IMR-90 (cell line): ENCODE data around the gene MASTL. TPM values are rescaled to one million over a fixed set of nuclear protein-coding genes. Genes with fewer than 3 reads are reported as not detected.

ENCODE experiments used
- ATAC-seq: fragments of 200-7000 bp; cut with Tn5 transposase; 2 replicates; pipeline ENCODE4 v1.9.1; 2020; ENCODE audit warnings: low read depth, mild to moderate bottlenecking, moderate library complexity
- BruUV-seq: library from RNA; stranded (reverse); fragments of 400-500 nt; replicated peaks from 2 replicates; lab custom pipeline; 2021; lab: Mats Ljungman, UMichigan
- CTCF ChIA-PET: fragments of 300-600 bp; formaldehyde crosslinking; extraction: SDS; loops from one replicate; lab custom pipeline; 2021; ENCODE audit warnings: antibody characterized with exemption; lab: Yijun Ruan, JAX
- POLR2A ChIA-PET: fragments of 300-600 bp; sonication (Branson Sonifier 250); formaldehyde crosslinking; loops from one replicate; lab custom pipeline; 2022; ENCODE audit warnings: antibody characterized with exemption; ENCODE audit not compliant: unreplicated experiment; lab: Charles Lee
- DNase-seq: peaks from one replicate; pipeline ENCODE4 v3.0.0; 2013
- H2AFZ ChIP-seq: replicated peaks from 2 replicates; pipeline ENCODE3; 2013; ENCODE audit warnings: low read length, mild to moderate bottlenecking; ENCODE audit not compliant: poor library complexity
- H2AK5ac ChIP-seq: 2 replicates; pipeline ENCODE4 v1.6.1; 2013; ENCODE audit warnings: low read depth, low read length, inconsistent platforms
- H2AK9ac ChIP-seq: replicated peaks from 2 replicates; pipeline ENCODE3; 2013; ENCODE audit warnings: mild to moderate bottlenecking, low read depth, low read length, moderate library complexity; ENCODE audit not compliant: poor library complexity
- H2BK120ac ChIP-seq: 2 replicates; pipeline ENCODE4 v1.6.1; 2013; ENCODE audit warnings: low read depth, low read length, inconsistent platforms
- H2BK15ac ChIP-seq: 3 replicates; pipeline ENCODE4 v1.6.1; 2013; ENCODE audit warnings: low read depth, low read length, inconsistent platforms
- H2BK20ac ChIP-seq: 2 replicates; pipeline ENCODE4 v1.6.1; 2013; ENCODE audit warnings: low read depth, mild to moderate bottlenecking, inconsistent platforms, low read length, moderate library complexity
- H2BK5ac ChIP-seq: 2 replicates; pipeline ENCODE4 v1.6.1; 2013; ENCODE audit warnings: mild to moderate bottlenecking, low read depth, low read length, inconsistent platforms; ENCODE audit not compliant: poor library complexity, severe bottlenecking
- H3K14ac ChIP-seq: replicated peaks from 2 replicates; pipeline ENCODE4 v1.6.1; 2013; ENCODE audit warnings: low read depth, low read length, inconsistent platforms
- H3K18ac ChIP-seq: 2 replicates; pipeline ENCODE4 v1.6.1; 2013; ENCODE audit warnings: low read depth, low read length, control low read depth
- H3K23ac ChIP-seq: 2 replicates; pipeline ENCODE4 v1.6.1; 2013; ENCODE audit warnings: low read depth, low read length, inconsistent platforms
- H3K27ac ChIP-seq: 2 replicates; pipeline ENCODE4 v1.5.1; 2013; ENCODE audit warnings: mild to moderate bottlenecking, control low read depth, low read length; ENCODE audit not compliant: insufficient read depth
- H3K27me3 ChIP-seq: 2 replicates; pipeline ENCODE4 v1.6.1; 2013; ENCODE audit warnings: low read length; ENCODE audit not compliant: control insufficient read depth, insufficient read depth
- H3K36me3 ChIP-seq: 2 replicates; pipeline ENCODE4 v1.6.1; 2013; ENCODE audit warnings: low read length, mixed read lengths; ENCODE audit not compliant: control insufficient read depth, insufficient read depth
- H3K4ac ChIP-seq: 2 replicates; pipeline ENCODE4 v1.6.1; 2013; ENCODE audit warnings: low read depth, low read length, inconsistent platforms
- H3K4me1 ChIP-seq: 2 replicates; pipeline ENCODE4 v1.6.1; 2013; ENCODE audit warnings: low read length, mixed read lengths; ENCODE audit not compliant: control insufficient read depth, insufficient read depth
- H3K4me2 ChIP-seq: 2 replicates; pipeline ENCODE4 v1.6.1; 2013; ENCODE audit warnings: low read depth, mild to moderate bottlenecking, control low read depth, low read length, moderate library complexity
- H3K4me3 ChIP-seq: 2 replicates; pipeline ENCODE4 v1.5.1; 2013; ENCODE audit warnings: low read depth, mild to moderate bottlenecking, control low read depth, low read length, moderate library complexity; ENCODE audit not compliant: insufficient read depth
- H3K56ac ChIP-seq: 2 replicates; pipeline ENCODE4 v1.6.1; 2013; ENCODE audit warnings: low read length, inconsistent platforms; ENCODE audit not compliant: insufficient read depth; ENCODE audit errors: extremely low read depth
- H3K79me1 ChIP-seq, 2 experiments: 2 replicates each; pipeline ENCODE4 v1.6.1; 2013; ENCODE audit warnings: low read length in 2 of 2, inconsistent platforms in 1 of 2, low read depth in 1 of 2
- H3K9ac ChIP-seq: 2 replicates; pipeline ENCODE4 v1.6.1; 2013; ENCODE audit warnings: low read depth, low read length, control low read depth
- H3K9me1 ChIP-seq: 2 replicates; pipeline ENCODE4 v1.6.1; 2013; ENCODE audit warnings: low read length, inconsistent platforms; ENCODE audit not compliant: insufficient read depth
- H3K9me3 ChIP-seq: 2 replicates; pipeline ENCODE4 v1.6.1; 2013; ENCODE audit warnings: low read length; ENCODE audit not compliant: control insufficient read depth, insufficient read depth
- H4K20me1 ChIP-seq: 2 replicates; pipeline ENCODE4 v1.6.1; 2013; ENCODE audit warnings: low read length, inconsistent platforms; ENCODE audit not compliant: insufficient read depth
- H4K5ac ChIP-seq: 2 replicates; pipeline ENCODE4 v1.6.1; 2013; ENCODE audit warnings: mild to moderate bottlenecking, low read depth, low read length, control low read depth
- H4K8ac ChIP-seq, 2 experiments: 2 replicates each; pipeline ENCODE4 v1.6.1; 2013; ENCODE audit warnings: low read depth in 2 of 2, low read length in 2 of 2, control low read depth in 1 of 2, inconsistent platforms in 1 of 2
- H4K91ac ChIP-seq: 2 replicates; pipeline ENCODE4 v1.6.1; 2013; ENCODE audit warnings: low read depth, low read length, inconsistent platforms; ENCODE audit not compliant: insufficient read depth
- BHLHE40 ChIP-seq: fragments of 150-350 bp; IDR thresholded peaks from 2 replicates; pipeline ENCODE4 v1.6.1; 2016; ENCODE audit warnings: mild to moderate bottlenecking, low read depth, low read length
- CEBPB ChIP-seq: IDR thresholded peaks from 2 replicates; pipeline ENCODE4 v1.6.1; 2012; ENCODE audit warnings: low read depth, low read length, improper control_type of control experiment
- CHD1 ChIP-seq: IDR thresholded peaks from 2 replicates; pipeline ENCODE4 v1.6.1; 2012; ENCODE audit warnings: low read depth, low read length, improper control_type of control experiment
- MAZ ChIP-seq: IDR thresholded peaks from 2 replicates; pipeline ENCODE4 v1.6.1; 2012; ENCODE audit warnings: low read depth, mild to moderate bottlenecking, low read length, improper control_type of control experiment, moderate library complexity, borderline replicate concordance
- NFE2L2 ChIP-seq: fragments of 150-350 bp; IDR thresholded peaks from 2 replicates; pipeline ENCODE4 v1.6.1; 2016; ENCODE audit warnings: low read depth, mild to moderate bottlenecking, low read length
- POLR2A ChIP-seq: IDR thresholded peaks from 2 replicates; pipeline ENCODE4 v1.6.1; 2012; ENCODE audit warnings: mild to moderate bottlenecking, low read depth, low read length
- WGBS, 2 experiments: methylation state at CpG; one replicate each; pipeline versions ENCODE4 v1.1.5 to v1.1.7; 2013; ENCODE audit warnings: missing lambda C conversion rate in 2 of 2; ENCODE audit not compliant: insufficient read length in 1 of 2; ENCODE audit errors: extremely low coverage in 2 of 2; 5-methylcytosine and 5-hydroxymethylcytosine counted together
- dilution Hi-C: fragments of 300-500 bp; cut with HindIII; formaldehyde crosslinking; loops from one replicate; pipeline ENCODE4 v1.14.3; 2018; ENCODE audit warnings: low sequenced_read_pairs; ENCODE audit not compliant: unreplicated experiment
- in situ Hi-C: fragments of 300-500 bp; cut with MboI; formaldehyde crosslinking; loops from 3 replicates; pipeline ENCODE4 v1.14.3; 2019; ENCODE audit warnings: low sequenced_read_pairs, inconsistent platforms, mixed read lengths
- intact Hi-C: fragments of 100-400 bp; cut with micrococcal nuclease; formaldehyde crosslinking; loops from 2 replicates; pipeline ENCODE4 v1.10.0; 2022
- polyA plus RNA-seq, 3 experiments: library from polyadenylated mRNA; depleted of rRNA; stranded (reverse); fragments of >200 nt; gene quantifications; 2 replicates each; pipeline ENCODE4 v1.2.3, GENCODE V29; 2012; ENCODE audit warnings: low replicate concordance in 1 of 3
- total RNA-seq: library from RNA; depleted of rRNA; stranded (reverse); fragments of >200 nt; gene quantifications from 2 replicates; pipeline ENCODE4 v1.2.3, GENCODE V29; 2012
- TF ChIP-seq, protein P1 (sequence below): fragments of 150-350 bp; IDR thresholded peaks from 2 replicates; pipeline ENCODE4 v1.6.1; 2016; ENCODE audit warnings: low read depth, mild to moderate bottlenecking, low read length, moderate library complexity, borderline replicate concordance

Gene MASTL
- total and polyA plus RNA-seq, 2 of the 4 experiments (the other 2 are of a cell fraction), result 7.0 to 13.4 TPM

GRCh38 chr10:27188897-27189296 lies 33.7 kb downstream of the MASTL start:
- Histone ChIP-seq H3K79me1 (no peaks in the 10 kb centered on the region), H4K91ac (no peak overlapping the region), H3K27me3 (no peaks in the 10 kb centered on the region), H3K9me1 (no peaks in the 10 kb centered on the region), H3K36me3 (peaks cover 6% of the 10 kb centered on the region), H3K9ac (no peak overlapping the region), H3K4me1 (no peaks in the 10 kb centered on the region; the same call in 1 of the 2 replicates), H3K9me3 (no peaks in the 10 kb centered on the region), H2AK9ac (no peak overlapping the region), H2AK5ac (no peak overlapping the region), H3K18ac (no peak overlapping the region), H3K23ac (no peak overlapping the region), H3K4ac (no peak overlapping the region), H4K20me1 (no peaks in the 10 kb centered on the region), H3K14ac (no peak overlapping the region), H2BK20ac (no peak overlapping the region), H3K4me2 (no peak overlapping the region), H2BK120ac (no peak overlapping the region), H2BK15ac (no peak overlapping the region), H4K8ac (no peak overlapping the region), H3K4me3 (no peak overlapping the region), H2AFZ (no peak overlapping the region), H4K5ac (no peak overlapping the region), H3K27ac (no peak overlapping the region), H3K56ac (no peak overlapping the region), H2BK5ac (no peak overlapping the region)
- no peak for ATAC-seq
- BruUV-seq, result no TSS peak
- POLR2A ChIA-PET, result no interaction called here
- intact Hi-C loops (no loop called here), in situ Hi-C loops (no loop called here), dilution Hi-C loops (no loop called here)
- DNase-seq, result no peak
- TF ChIP-seq NFE2L2, result no peak
- TF ChIP-seq BHLHE40, result no peak
- no peak for TF ChIP-seq MAZ
- TF ChIP-seq POLR2A, result no peak
- no peak for TF ChIP-seq CHD1
- TF ChIP-seq, protein P1, sequence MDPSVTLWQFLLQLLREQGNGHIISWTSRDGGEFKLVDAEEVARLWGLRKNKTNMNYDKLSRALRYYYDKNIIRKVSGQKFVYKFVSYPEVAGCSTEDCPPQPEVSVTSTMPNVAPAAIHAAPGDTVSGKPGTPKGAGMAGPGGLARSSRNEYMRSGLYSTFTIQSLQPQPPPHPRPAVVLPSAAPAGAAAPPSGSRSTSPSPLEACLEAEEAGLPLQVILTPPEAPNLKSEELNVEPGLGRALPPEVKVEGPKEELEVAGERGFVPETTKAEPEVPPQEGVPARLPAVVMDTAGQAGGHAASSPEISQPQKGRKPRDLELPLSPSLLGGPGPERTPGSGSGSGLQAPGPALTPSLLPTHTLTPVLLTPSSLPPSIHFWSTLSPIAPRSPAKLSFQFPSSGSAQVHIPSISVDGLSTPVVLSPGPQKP, result no peak
- no peak for TF ChIP-seq CEBPB
- CTCF ChIA-PET, result interaction anchor here (0.7 kb wide), 1 partner anchor 35 kb away, joined by 3 read pairs; no protein-coding TSS in a partner anchor
- WGBS, 2 experiments, result no CpG with 5 or more reads among the region's 4 CpGs
